ENCODE data around the gene LRRC49.
"Not testable (repeated sequence)": the region's sequence is repeated elsewhere in the genome, so short reads cannot be mapped to it uniquely, and the experiment has no call there.

DNA sequence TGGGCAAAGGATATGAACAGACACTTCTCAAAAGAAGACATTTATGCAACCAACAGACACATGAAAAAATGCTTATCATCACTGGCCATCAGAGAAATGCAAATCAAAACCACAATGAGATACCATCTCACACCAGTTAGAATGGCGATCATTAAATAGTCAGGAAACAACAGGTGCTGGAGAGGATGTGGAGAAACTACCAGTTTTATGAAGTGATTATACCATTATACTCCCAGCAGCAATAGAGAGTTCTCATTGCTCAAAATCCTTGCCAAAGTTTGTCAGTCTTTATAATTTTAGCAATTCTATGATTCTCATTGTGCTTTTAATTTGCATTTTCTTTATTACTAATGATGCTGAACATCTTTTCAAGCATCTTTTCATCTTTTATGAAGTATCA lies 34.3 kb downstream of the LRRC49 start:
- not testable (repeated sequence) for TF ChIP-seq CTCF, POLR2A (IDR thresholded peaks at IDR 0.05)

All from adrenal gland (tissue), 5 donors.